ENCODE measurements around the gene PRKRA. TPM values are rescaled to one million over a fixed set of nuclear protein-coding genes. Genes with fewer than 3 reads are reported as not detected.

Gene PRKRA
- total and polyA plus RNA-seq, 2 of the 13 experiments (the other 11 are each of a cell fraction or from before 2014, with no cell fraction given): 53.1 to 74.7 TPM

DNA sequence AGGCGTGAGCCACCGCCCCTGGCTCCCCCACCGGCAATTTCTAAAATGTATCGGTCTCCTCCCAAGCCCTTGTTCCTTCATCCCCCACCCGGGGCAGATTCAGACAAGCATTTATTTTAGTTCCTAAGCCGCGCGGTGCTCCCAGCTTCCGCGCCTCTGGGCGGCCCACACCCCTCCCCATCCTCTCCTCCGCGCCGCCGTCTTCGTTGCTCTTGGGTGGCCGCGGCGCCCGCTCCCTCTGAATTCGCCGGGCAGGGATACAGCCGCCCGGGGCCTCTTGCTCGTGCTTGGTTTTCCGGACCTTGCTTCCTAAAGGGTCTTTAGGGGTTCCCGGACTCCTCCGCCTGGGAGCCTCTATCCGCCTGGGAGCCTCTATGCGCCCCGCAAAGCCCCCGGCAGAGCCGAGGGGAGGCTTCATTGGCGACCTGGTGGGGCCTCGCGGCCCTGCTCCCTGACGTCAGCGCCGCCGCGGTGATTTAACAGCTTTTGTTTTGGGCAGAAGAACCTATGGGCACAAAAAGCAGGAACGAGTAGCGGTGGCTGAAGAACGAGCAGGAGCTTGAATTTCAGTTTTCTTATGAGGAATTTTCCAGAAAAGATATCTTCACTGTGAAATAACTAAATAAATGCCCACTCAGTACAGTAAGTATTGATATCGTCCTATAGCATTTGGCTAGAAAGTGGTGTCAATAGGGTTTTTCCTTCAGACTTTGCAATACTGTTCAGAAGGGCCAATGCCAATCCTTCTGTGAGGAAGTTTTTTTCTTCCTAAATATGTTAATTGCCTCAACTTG lies 37.3 kb downstream of the PRKRA start (continued):
- TF ChIP-seq, protein P1, sequence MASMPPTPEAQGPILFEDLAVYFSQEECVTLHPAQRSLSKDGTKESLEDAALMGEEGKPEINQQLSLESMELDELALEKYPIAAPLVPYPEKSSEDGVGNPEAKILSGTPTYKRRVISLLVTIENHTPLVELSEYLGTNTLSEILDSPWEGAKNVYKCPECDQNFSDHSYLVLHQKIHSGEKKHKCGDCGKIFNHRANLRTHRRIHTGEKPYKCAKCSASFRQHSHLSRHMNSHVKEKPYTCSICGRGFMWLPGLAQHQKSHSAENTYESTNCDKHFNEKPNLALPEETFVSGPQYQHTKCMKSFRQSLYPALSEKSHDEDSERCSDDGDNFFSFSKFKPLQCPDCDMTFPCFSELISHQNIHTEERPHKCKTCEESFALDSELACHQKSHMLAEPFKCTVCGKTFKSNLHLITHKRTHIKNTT (CRISPR knock-in tag; IDR thresholded peaks at IDR 0.05): no peak
- TF ChIP-seq ZNF501 (CRISPR knock-in tag; IDR thresholded peaks at IDR 0.05) (peak; percentile 76; the same call in 1 of the 2 replicates), GABPB1 (CRISPR knock-in tag; IDR thresholded peaks at IDR 0.05) (peak; percentile 67; the same call in 1 of the 2 replicates), ZNF263 (CRISPR knock-in tag; IDR thresholded peaks at IDR 0.05) (peak; percentile 86), GLI4 (CRISPR knock-in tag; IDR thresholded peaks at IDR 0.05; ENCODE audit: borderline replicate concordance) (peak; percentile 55; the same call in 1 of the 2 replicates), ARNT (IDR thresholded peaks at IDR 0.05) (no peak), ZNF569 (CRISPR knock-in tag; IDR thresholded peaks at IDR 0.05; ENCODE audit: borderline replicate concordance) (no peak), ZNF317 (CRISPR knock-in tag; IDR thresholded peaks at IDR 0.05) (peak; percentile 48; the same call in 1 of the 2 replicates), PHF5A (CRISPR knock-in tag; IDR thresholded peaks at IDR 0.05; ENCODE audit: low read depth, unreplicated experiment) (no peak), ZNF678 (CRISPR knock-in tag; IDR thresholded peaks at IDR 0.05) (0 out of 2 replicates have a peak, but pooled peaks have one; percentile 45), POLR2G (IDR thresholded peaks at IDR 0.05; ENCODE audit: low read depth, low read length) (peak; percentile 35; the same call in 1 of the 2 replicates), SOX13 (IDR thresholded peaks at IDR 0.05) (no peak), SOX13 (CRISPR knock-in tag; conservative IDR thresholded peaks at IDR 0.05 in 1 of 2, IDR thresholded peaks at IDR 0.05 in 1 of 2) (0 out of 4 replicates have a peak, but pooled peaks of 1 of the 2 experiments have one; percentile 1), NFYC (CRISPR knock-in tag; IDR thresholded peaks at IDR 0.05) (no peak), ZNF441 (CRISPR knock-in tag; IDR thresholded peaks at IDR 0.05; ENCODE audit: borderline replicate concordance) (no peak)
- TF ChIP-seq, protein P2, sequence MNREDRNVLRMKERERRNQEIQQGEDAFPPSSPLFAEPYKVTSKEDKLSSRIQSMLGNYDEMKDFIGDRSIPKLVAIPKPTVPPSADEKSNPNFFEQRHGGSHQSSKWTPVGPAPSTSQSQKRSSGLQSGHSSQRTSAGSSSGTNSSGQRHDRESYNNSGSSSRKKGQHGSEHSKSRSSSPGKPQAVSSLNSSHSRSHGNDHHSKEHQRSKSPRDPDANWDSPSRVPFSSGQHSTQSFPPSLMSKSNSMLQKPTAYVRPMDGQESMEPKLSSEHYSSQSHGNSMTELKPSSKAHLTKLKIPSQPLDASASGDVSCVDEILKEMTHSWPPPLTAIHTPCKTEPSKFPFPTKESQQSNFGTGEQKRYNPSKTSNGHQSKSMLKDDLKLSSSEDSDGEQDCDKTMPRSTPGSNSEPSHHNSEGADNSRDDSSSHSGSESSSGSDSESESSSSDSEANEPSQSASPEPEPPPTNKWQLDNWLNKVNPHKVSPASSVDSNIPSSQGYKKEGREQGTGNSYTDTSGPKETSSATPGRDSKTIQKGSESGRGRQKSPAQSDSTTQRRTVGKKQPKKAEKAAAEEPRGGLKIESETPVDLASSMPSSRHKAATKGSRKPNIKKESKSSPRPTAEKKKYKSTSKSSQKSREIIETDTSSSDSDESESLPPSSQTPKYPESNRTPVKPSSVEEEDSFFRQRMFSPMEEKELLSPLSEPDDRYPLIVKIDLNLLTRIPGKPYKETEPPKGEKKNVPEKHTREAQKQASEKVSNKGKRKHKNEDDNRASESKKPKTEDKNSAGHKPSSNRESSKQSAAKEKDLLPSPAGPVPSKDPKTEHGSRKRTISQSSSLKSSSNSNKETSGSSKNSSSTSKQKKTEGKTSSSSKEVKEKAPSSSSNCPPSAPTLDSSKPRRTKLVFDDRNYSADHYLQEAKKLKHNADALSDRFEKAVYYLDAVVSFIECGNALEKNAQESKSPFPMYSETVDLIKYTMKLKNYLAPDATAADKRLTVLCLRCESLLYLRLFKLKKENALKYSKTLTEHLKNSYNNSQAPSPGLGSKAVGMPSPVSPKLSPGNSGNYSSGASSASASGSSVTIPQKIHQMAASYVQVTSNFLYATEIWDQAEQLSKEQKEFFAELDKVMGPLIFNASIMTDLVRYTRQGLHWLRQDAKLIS (CRISPR knock-in tag; IDR thresholded peaks at IDR 0.05): no peak
- TF ChIP-seq, protein P3, sequence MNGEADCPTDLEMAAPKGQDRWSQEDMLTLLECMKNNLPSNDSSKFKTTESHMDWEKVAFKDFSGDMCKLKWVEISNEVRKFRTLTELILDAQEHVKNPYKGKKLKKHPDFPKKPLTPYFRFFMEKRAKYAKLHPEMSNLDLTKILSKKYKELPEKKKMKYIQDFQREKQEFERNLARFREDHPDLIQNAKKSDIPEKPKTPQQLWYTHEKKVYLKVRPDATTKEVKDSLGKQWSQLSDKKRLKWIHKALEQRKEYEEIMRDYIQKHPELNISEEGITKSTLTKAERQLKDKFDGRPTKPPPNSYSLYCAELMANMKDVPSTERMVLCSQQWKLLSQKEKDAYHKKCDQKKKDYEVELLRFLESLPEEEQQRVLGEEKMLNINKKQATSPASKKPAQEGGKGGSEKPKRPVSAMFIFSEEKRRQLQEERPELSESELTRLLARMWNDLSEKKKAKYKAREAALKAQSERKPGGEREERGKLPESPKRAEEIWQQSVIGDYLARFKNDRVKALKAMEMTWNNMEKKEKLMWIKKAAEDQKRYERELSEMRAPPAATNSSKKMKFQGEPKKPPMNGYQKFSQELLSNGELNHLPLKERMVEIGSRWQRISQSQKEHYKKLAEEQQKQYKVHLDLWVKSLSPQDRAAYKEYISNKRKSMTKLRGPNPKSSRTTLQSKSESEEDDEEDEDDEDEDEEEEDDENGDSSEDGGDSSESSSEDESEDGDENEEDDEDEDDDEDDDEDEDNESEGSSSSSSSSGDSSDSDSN (CRISPR knock-in tag; IDR thresholded peaks at IDR 0.05): peak; percentile 49; the same call in 1 of the 2 replicates
- TF ChIP-seq, protein P4, sequence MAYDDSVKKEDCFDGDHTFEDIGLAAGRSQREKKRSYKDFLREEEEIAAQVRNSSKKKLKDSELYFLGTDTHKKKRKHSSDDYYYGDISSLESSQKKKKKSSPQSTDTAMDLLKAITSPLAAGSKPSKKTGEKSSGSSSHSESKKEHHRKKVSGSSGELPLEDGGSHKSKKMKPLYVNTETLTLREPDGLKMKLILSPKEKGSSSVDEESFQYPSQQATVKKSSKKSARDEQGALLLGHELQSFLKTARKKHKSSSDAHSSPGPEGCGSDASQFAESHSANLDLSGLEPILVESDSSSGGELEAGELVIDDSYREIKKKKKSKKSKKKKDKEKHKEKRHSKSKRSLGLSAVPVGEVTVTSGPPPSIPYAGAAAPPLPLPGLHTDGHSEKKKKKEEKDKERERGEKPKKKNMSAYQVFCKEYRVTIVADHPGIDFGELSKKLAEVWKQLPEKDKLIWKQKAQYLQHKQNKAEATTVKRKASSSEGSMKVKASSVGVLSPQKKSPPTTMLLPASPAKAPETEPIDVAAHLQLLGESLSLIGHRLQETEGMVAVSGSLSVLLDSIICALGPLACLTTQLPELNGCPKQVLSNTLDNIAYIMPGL (CRISPR knock-in tag; IDR thresholded peaks at IDR 0.05; ENCODE audit: borderline replicate concordance in 1 of 2, low read depth in 1 of 2): peak; percentile 22 to 36; a peak in 1 of 4 replicates
